ENCODE measurements around the gene GNB4. TPM values are rescaled to one million over a fixed set of nuclear protein-coding genes. Genes with fewer than 3 reads are reported as not detected.

GNB4 gene
- polyA plus RNA-seq, 1 of the 3 experiments (the other 2 are of a cell fraction), result 8.7 TPM

DNA sequence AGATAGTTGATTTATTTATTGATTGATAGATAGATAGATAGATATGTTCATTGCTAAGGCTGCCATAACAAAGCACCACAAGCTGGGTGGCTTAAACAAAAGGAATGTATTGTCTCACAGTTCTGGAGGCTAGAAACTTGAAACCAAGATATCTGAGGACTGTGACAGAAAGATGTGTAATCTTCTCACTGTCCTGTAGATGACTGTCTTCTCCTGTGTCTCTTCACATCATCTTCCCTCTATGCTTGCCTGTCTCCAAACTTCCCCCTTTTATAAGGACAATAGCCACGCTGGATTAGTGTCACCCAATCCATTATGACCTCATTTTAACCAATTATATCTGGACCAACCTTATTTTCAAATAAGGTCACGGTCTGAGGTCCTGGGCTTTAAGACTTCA, 40.9 kb downstream of the GNB4 start:
- H3K9ac ChIP-seq, result no peak overlapping the region
- H3K4me1 ChIP-seq (ENCODE audit: control insufficient read depth in 1 of 2, insufficient read depth in 2 of 2, low read depth in 1 of 2, low read length in 1 of 2), result peaks cover 0 to 3% of the 10 kb centered on the region in 2 experiments; a peak in 1 of 4 replicates
- no peaks in the 10 kb centered on the region for H3K27me3 ChIP-seq (ENCODE audit: insufficient read depth)
- H3K9me2 ChIP-seq, result 0 out of 2 replicates have a peak, but pooled peaks cover 4% of the 10 kb centered on the region
- 95% methylated on average over 2 of the region's 2 CpGs for WGBS (ENCODE audit: low lambda C conversion rate)
- H4K20me1 ChIP-seq (ENCODE audit: insufficient read depth), result no peaks in the 10 kb centered on the region
- ChIA-PET POLR2A (no interaction called here), CTCF (no interaction called here)
- H3K4me2 ChIP-seq, result no peak overlapping the region
- H3K9me3 ChIP-seq, result no peaks in the 10 kb centered on the region
- H3K79me2 ChIP-seq (ENCODE audit: insufficient read depth), result peaks cover 2% of the 10 kb centered on the region; the same call in 1 of the 2 replicates
- H3F3A ChIP-seq (replicated peaks; ENCODE audit: insufficient read depth), result peaks cover 20% of the 10 kb centered on the region
- H3K36me3 ChIP-seq (replicated peaks in 1 of 2; ENCODE audit: control insufficient read depth in 1 of 2, insufficient read depth in 2 of 2, low read length in 1 of 2), result peaks cover 16 to 65% of the 10 kb centered on the region in 2 experiments
- H2AFZ ChIP-seq (ENCODE audit: low read depth), result no peak overlapping the region
- peak overlapping the region in 1 of 2 experiments; percentile 46; a peak in 2 of 4 replicates for H3K27ac ChIP-seq (ENCODE audit: low read depth in 2 of 2, low read length in 1 of 2)
- TF ChIP-seq RCOR1 (IDR thresholded peaks at IDR 0.05; ENCODE audit: low read length), result no peak
- no peak for TF ChIP-seq MXI1 (IDR thresholded peaks at IDR 0.05; ENCODE audit: low read depth, low read length)
- TF ChIP-seq EP300 (IDR thresholded peaks at IDR 0.05; ENCODE audit: borderline replicate concordance in 1 of 2, low read depth in 1 of 2, low read length in 1 of 2), result no peak
- TF ChIP-seq CTCF (IDR thresholded peaks at IDR 0.05), result peak; percentile 16; the same call in 1 of the 2 replicates
- DNase-seq, result no peak
- no peak overlapping the region for H3K4me3 ChIP-seq (ENCODE audit: low read depth in 2 of 2, low read length in 1 of 2)

DNA sequence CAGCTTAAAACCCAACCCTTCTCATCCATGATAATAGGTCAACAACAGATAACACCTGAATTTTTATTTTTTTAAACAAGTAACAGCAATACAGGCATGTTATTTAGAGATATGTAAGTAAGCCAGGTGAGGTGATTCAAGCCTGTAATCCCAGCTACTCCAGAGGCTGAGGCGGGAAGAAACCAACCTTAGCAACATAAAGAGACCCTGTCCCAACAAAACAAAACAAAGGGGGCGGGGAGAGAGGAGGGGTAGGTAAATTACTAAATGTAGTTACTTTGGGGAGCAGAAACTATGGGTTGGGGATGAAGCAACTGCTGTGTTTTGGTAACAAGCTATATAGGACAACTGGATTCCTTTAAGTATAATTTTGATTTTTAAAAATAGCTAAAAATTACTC, 47.0 kb downstream of the GNB4 start:
- no peak for TF ChIP-seq MEF2A (IDR thresholded peaks at IDR 0.05; ENCODE audit: borderline replicate concordance, low read depth)
- TF ChIP-seq MAX (IDR thresholded peaks at IDR 0.05; ENCODE audit: low read depth), result no peak
- TF ChIP-seq MXI1 (IDR thresholded peaks at IDR 0.05; ENCODE audit: low read depth, low read length), result no peak
- 95% methylated on average over 2 of the region's 2 CpGs for WGBS (ENCODE audit: low lambda C conversion rate)

DNA sequence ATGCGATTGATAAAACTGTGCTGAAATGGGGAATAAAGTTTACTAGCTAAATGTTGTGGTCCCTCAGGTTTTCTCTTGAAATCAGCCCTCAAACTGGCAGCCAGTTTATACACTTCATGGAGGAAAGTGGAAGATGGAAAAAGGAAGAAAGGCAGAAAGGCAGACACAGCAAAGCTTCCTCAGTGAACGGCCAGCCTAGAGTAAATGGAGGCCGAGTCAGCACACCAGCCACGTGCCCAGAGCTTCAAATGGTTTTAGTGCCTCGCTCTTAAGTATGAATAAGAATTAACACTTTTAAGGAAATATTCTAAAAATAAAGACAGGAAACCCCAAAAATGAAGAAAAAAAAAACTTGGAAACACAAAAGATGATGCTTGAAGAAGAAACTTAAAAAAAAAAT, 48.3 kb downstream of the GNB4 start:
- peaks cover under 1% of the 10 kb centered on the region; the same call in 1 of the 2 replicates for H3K79me2 ChIP-seq (ENCODE audit: insufficient read depth)
- no peaks in the 10 kb centered on the region for H3K9me3 ChIP-seq
- no peak overlapping the region for H2AFZ ChIP-seq (ENCODE audit: low read depth)
- H3K27ac ChIP-seq (ENCODE audit: low read depth in 2 of 2, low read length in 1 of 2), result no peak overlapping the region
- ChIA-PET CTCF (interaction anchor here (0.8 kb wide), 2 partner anchors 10 to 14 kb away, joined by 3 to 4 read pairs; no protein-coding TSS in a partner anchor), POLR2A (no interaction called here)
- no peaks in the 10 kb centered on the region for H3K27me3 ChIP-seq (ENCODE audit: insufficient read depth)
- 96% methylated on average over 5 of the region's 5 CpGs for WGBS (ENCODE audit: low lambda C conversion rate)
- no peak overlapping the region for H3K4me2 ChIP-seq
- peaks cover 19% of the 10 kb centered on the region for H3F3A ChIP-seq (replicated peaks; ENCODE audit: insufficient read depth)
- no peak overlapping the region for H3K4me3 ChIP-seq (ENCODE audit: low read depth in 2 of 2, low read length in 1 of 2)
- H3K36me3 ChIP-seq (replicated peaks in 1 of 2; ENCODE audit: control insufficient read depth in 1 of 2, insufficient read depth in 2 of 2, low read length in 1 of 2), result peaks cover 52 to 72% of the 10 kb centered on the region in 2 experiments
- H3K9ac ChIP-seq, result no peak overlapping the region
- no peak for DNase-seq
- H4K20me1 ChIP-seq (ENCODE audit: insufficient read depth), result no peaks in the 10 kb centered on the region
- H3K4me1 ChIP-seq (ENCODE audit: control insufficient read depth in 1 of 2, insufficient read depth in 2 of 2, low read depth in 1 of 2, low read length in 1 of 2), result 0 out of 4 replicates have a peak, but pooled peaks cover 0 to 3% of the 10 kb centered on the region in 2 experiments
- no peaks in the 10 kb centered on the region for H3K9me2 ChIP-seq
- TF ChIP-seq YY1 (IDR thresholded peaks at IDR 0.05; ENCODE audit: low read depth) (no peak), FOSL2 (IDR thresholded peaks at IDR 0.05; ENCODE audit: borderline replicate concordance, low read depth) (no peak), MAX (IDR thresholded peaks at IDR 0.05; ENCODE audit: low read depth) (no peak), TAF1 (IDR thresholded peaks at IDR 0.05; ENCODE audit: borderline replicate concordance, low read depth, low read length) (no peak), USF2 (IDR thresholded peaks at IDR 0.05; ENCODE audit: borderline replicate concordance, low read depth, low read length) (no peak), TCF12 (IDR thresholded peaks at IDR 0.05) (no peak), RXRA (IDR thresholded peaks at IDR 0.05; ENCODE audit: borderline replicate concordance, low read depth) (no peak), CTCF (IDR thresholded peaks at IDR 0.05) (no peak), RFX5 (IDR thresholded peaks at IDR 0.05; ENCODE audit: low read length) (no peak), TEAD4 (IDR thresholded peaks at IDR 0.05; ENCODE audit: borderline replicate concordance, insufficient read depth) (no peak), GATA2 (CRISPR knock-in tag; IDR thresholded peaks at IDR 0.05) (no peak)

More for the DNA sequence above, 47.0 kb downstream of the GNB4 start:
- peaks cover 52 to 77% of the 10 kb centered on the region in 2 experiments for H3K36me3 ChIP-seq (replicated peaks in 1 of 2; ENCODE audit: control insufficient read depth in 1 of 2, insufficient read depth in 2 of 2, low read length in 1 of 2)
- POLR2A ChIA-PET, result no interaction called here
- no peak for DNase-seq
- no peak overlapping the region for H2AFZ ChIP-seq (ENCODE audit: low read depth)
- no peak overlapping the region for H3K27ac ChIP-seq (ENCODE audit: low read depth in 2 of 2, low read length in 1 of 2)
- no peaks in the 10 kb centered on the region for H3K9me2 ChIP-seq
- CTCF ChIA-PET, result no interaction called here
- peaks cover 12% of the 10 kb centered on the region for H3F3A ChIP-seq (replicated peaks; ENCODE audit: insufficient read depth)
- H4K20me1 ChIP-seq (ENCODE audit: insufficient read depth), result no peaks in the 10 kb centered on the region
- no peak overlapping the region for H3K9ac ChIP-seq
- H3K4me2 ChIP-seq, result no peak overlapping the region
- H3K4me3 ChIP-seq (ENCODE audit: low read depth in 2 of 2, low read length in 1 of 2), result no peak overlapping the region
- H3K79me2 ChIP-seq (ENCODE audit: insufficient read depth), result no peaks in the 10 kb centered on the region; the same call in 1 of the 2 replicates
- no peaks in the 10 kb centered on the region for H3K9me3 ChIP-seq
- no peaks in the 10 kb centered on the region for H3K27me3 ChIP-seq (ENCODE audit: insufficient read depth)
- no peaks in the 10 kb centered on the region for H3K4me1 ChIP-seq (ENCODE audit: control insufficient read depth in 1 of 2, insufficient read depth in 2 of 2, low read depth in 1 of 2, low read length in 1 of 2)
